H1 (cell line): ENCODE measurements around the gene FGF14. TPM values are rescaled to one million over a fixed set of nuclear protein-coding genes. Genes with fewer than 3 reads are reported as not detected.

Experiments used
- CTCF ChIA-PET: fragments of 300-600 bp; sonication (Branson Sonifier 250); formaldehyde crosslinking; loops from one replicate; lab custom pipeline; 2021; ENCODE audit not compliant: partially characterized antibody; lab: Charles Lee
- POLR2A ChIA-PET: fragments of 300-600 bp; sonication (Branson Sonifier 250); formaldehyde crosslinking; loops from one replicate; lab custom pipeline; 2021; ENCODE audit warnings: inconsistent platforms; ENCODE audit not compliant: partially characterized antibody; lab: Charles Lee
- DNase-seq, 2 experiments: peaks; one replicate each; pipeline versions ENCODE4 v3.0.0 to v3.0.0-alpha.2; 2010 to 2022; ENCODE audit warnings: low spot score in 2 of 2, low read depth in 1 of 2, mixed read lengths in 1 of 2
- FAIRE-seq: peaks from 2 replicates; lab custom pipeline; 2011; peaks lifted over from hg19 to GRCh38; lab: Jason Lieb, UNC
- H2AFZ ChIP-seq: 2 replicates; pipeline ENCODE4 v1.8.1; 2012; ENCODE audit warnings: low read length, inconsistent platforms
- H2AK5ac ChIP-seq: 2 replicates; pipeline ENCODE4 v1.6.1; 2013; ENCODE audit warnings: low read depth, low read length
- H2BK120ac ChIP-seq: replicated peaks from 2 replicates; pipeline ENCODE3; 2013; ENCODE audit warnings: low read depth, low read length, inconsistent platforms
- H2BK12ac ChIP-seq: 2 replicates; pipeline ENCODE4 v1.6.1; 2013; ENCODE audit warnings: low read depth, low read length
- H2BK15ac ChIP-seq: 2 replicates; pipeline ENCODE4 v1.6.1; 2013; ENCODE audit warnings: low read length
- H2BK20ac ChIP-seq: 2 replicates; pipeline ENCODE4 v1.6.1; 2013; ENCODE audit warnings: low read length
- H2BK5ac ChIP-seq: 2 replicates; pipeline ENCODE4 v1.6.1; 2013; ENCODE audit warnings: low read depth, low read length
- H3K14ac ChIP-seq: 2 replicates; pipeline ENCODE4 v1.6.1; 2013; ENCODE audit warnings: inconsistent platforms; ENCODE audit not compliant: insufficient read length
- H3K18ac ChIP-seq: 2 replicates; pipeline ENCODE4 v1.6.1; 2013; ENCODE audit warnings: low read length; ENCODE audit errors: extremely low read depth
- H3K23ac ChIP-seq: 2 replicates; pipeline ENCODE4 v1.6.1; 2013; ENCODE audit warnings: inconsistent platforms; ENCODE audit not compliant: insufficient read length
- H3K23me2 ChIP-seq: 2 replicates; pipeline ENCODE4 v1.6.1; 2013; ENCODE audit warnings: low read depth, low read length
- H3K27ac ChIP-seq: 2 replicates; pipeline ENCODE4 v1.6.1; 2011; ENCODE audit warnings: low read depth, low read length, inconsistent platforms
- H3K27me3 ChIP-seq, 4 experiments: replicated peaks in 1 of 4; 1 replicate in 1 of 4; 2 replicates in 3 of 4; pipeline versions ENCODE4 v1.6.1 to v1.8.1; 2011 to 2013; ENCODE audit warnings: low read length in 3 of 4, mild to moderate bottlenecking in 3 of 4, inconsistent platforms in 2 of 4, mixed read lengths in 2 of 4, moderate library complexity in 1 of 4; ENCODE audit not compliant: control insufficient read depth in 3 of 4, insufficient read depth in 3 of 4; ENCODE audit errors: extremely low read depth in 1 of 4
- H3K36me3 ChIP-seq, 4 experiments: 2 replicates each; pipeline versions ENCODE4 v1.6.1 to v1.8.1; 2011 to 2013; ENCODE audit warnings: mild to moderate bottlenecking in 4 of 4, low read length in 3 of 4, moderate library complexity in 2 of 4, control low read depth in 1 of 4, inconsistent platforms in 1 of 4; ENCODE audit not compliant: insufficient read depth in 4 of 4, control insufficient read depth in 2 of 4
- H3K4ac ChIP-seq: replicated peaks from 2 replicates; pipeline ENCODE3; 2013; ENCODE audit warnings: low read length, low read depth, mixed read lengths, inconsistent platforms; ENCODE audit not compliant: insufficient read length
- H3K4me1 ChIP-seq, 4 experiments: replicated peaks in 1 of 4; 1 replicate in 1 of 4; 2 replicates in 3 of 4; pipeline versions ENCODE4 v1.6.1 to v1.8.1; 2011 to 2013; ENCODE audit warnings: low read length in 3 of 4, inconsistent platforms in 2 of 4, mixed read lengths in 1 of 4; ENCODE audit not compliant: insufficient read depth in 4 of 4, control insufficient read depth in 3 of 4
- H3K4me2 ChIP-seq, 2 experiments: 2 replicates each; pipeline versions ENCODE4 v1.6.1 to v1.8.1; 2011 to 2013; ENCODE audit warnings: low read depth in 2 of 2, low read length in 2 of 2, control low read depth in 1 of 2, inconsistent platforms in 1 of 2, mild to moderate bottlenecking in 1 of 2; ENCODE audit not compliant: insufficient read depth in 1 of 2
- H3K4me3 ChIP-seq, 4 experiments: fragments of 200-600, 300-600 bp in 1 of 4; sonication (generic), shearing (Covaris generic), sonication (Bioruptor Twin) in 1 of 4; 2 replicates each; pipeline versions ENCODE4 v1.5.1 to v1.8.1; 2011 to 2016; ENCODE audit warnings: low read length in 4 of 4, low read depth in 3 of 4, control low read depth in 2 of 4, inconsistent platforms in 2 of 4, mild to moderate bottlenecking in 2 of 4, mixed read lengths in 1 of 4, moderate library complexity in 1 of 4; ENCODE audit not compliant: insufficient read depth in 2 of 4; ENCODE audit errors: extremely low read depth in 1 of 4
- H3K56ac ChIP-seq: replicated peaks from 2 replicates; pipeline ENCODE3; 2013; ENCODE audit warnings: low read depth, mild to moderate bottlenecking, mixed read lengths, low read length, inconsistent platforms; ENCODE audit not compliant: insufficient read length
- H3K79me1 ChIP-seq: 2 replicates; pipeline ENCODE4 v1.6.1; 2013; ENCODE audit warnings: low read depth, low read length, control low read depth
- H3K79me2 ChIP-seq, 2 experiments: 2 replicates each; pipeline versions ENCODE4 v1.6.1 to v1.8.1; 2012 to 2013; ENCODE audit warnings: low read length in 2 of 2, mild to moderate bottlenecking in 2 of 2, inconsistent platforms in 1 of 2; ENCODE audit not compliant: insufficient read depth in 2 of 2, control insufficient read depth in 1 of 2
- H3K9ac ChIP-seq, 4 experiments: replicated peaks in 1 of 4; 1 replicate in 1 of 4; 2 replicates in 3 of 4; pipeline versions ENCODE4 v1.6.1 to v1.8.1; 2011 to 2013; ENCODE audit warnings: low read depth in 3 of 4, low read length in 3 of 4, control low read depth in 2 of 4, mild to moderate bottlenecking in 2 of 4, moderate library complexity in 2 of 4, inconsistent platforms in 1 of 4; ENCODE audit errors: extremely low read depth in 1 of 4
- H3K9me3 ChIP-seq, 2 experiments: 2 replicates each; pipeline versions ENCODE4 v1.6.1 to v1.8.1; 2012 to 2013; ENCODE audit warnings: mild to moderate bottlenecking in 2 of 2, moderate library complexity in 2 of 2, control low read depth in 1 of 2, inconsistent platforms in 1 of 2, low read depth in 1 of 2, low read length in 1 of 2, mixed read lengths in 1 of 2; ENCODE audit not compliant: insufficient read depth in 2 of 2
- H4K20me1 ChIP-seq, 2 experiments: replicated peaks in 1 of 2; 2 replicates each; pipeline versions ENCODE3 to v1.8.1; 2011 to 2013; ENCODE audit warnings: inconsistent platforms in 2 of 2, low read length in 2 of 2, mild to moderate bottlenecking in 1 of 2; ENCODE audit not compliant: insufficient read depth in 2 of 2, control insufficient read depth in 1 of 2
- H4K5ac ChIP-seq: 2 replicates; pipeline ENCODE4 v1.6.1; 2013; ENCODE audit warnings: low read length, low read depth, mixed read lengths, inconsistent platforms; ENCODE audit not compliant: insufficient read length
- H4K8ac ChIP-seq: 2 replicates; pipeline ENCODE4 v1.8.0; 2013; ENCODE audit warnings: mild to moderate bottlenecking, moderate library complexity, low read length, inconsistent platforms; ENCODE audit not compliant: insufficient read depth; ENCODE audit errors: extremely low read depth
- H4K91ac ChIP-seq: replicated peaks from 2 replicates; pipeline ENCODE3; 2013; ENCODE audit warnings: low read length, mixed read lengths, inconsistent platforms; ENCODE audit not compliant: insufficient read length
- ATF2 ChIP-seq: IDR thresholded peaks from 2 replicates; pipeline ENCODE4 v1.6.1; 2012; ENCODE audit warnings: low read length, inconsistent platforms
- ATF3 ChIP-seq: IDR thresholded peaks from 2 replicates; pipeline ENCODE4 v1.6.1; 2011; ENCODE audit warnings: low read depth, mild to moderate bottlenecking, low read length; ENCODE audit not compliant: insufficient read depth
- EGR1 ChIP-seq: IDR thresholded peaks from 2 replicates; pipeline ENCODE4 v1.6.1; 2011; ENCODE audit warnings: low read depth, low read length, borderline replicate concordance
- FOSL1 ChIP-seq: IDR thresholded peaks from 2 replicates; pipeline ENCODE4 v1.6.1; 2011; ENCODE audit warnings: mild to moderate bottlenecking, low read depth, low read length, moderate library complexity; ENCODE audit not compliant: insufficient read depth
- RBBP5 ChIP-seq: IDR thresholded peaks from 2 replicates; pipeline ENCODE4 v1.7.1; 2012; ENCODE audit warnings: low read depth, mild to moderate bottlenecking, inconsistent platforms, low read length, moderate library complexity, borderline replicate concordance
- WGBS, 2 experiments: shearing (Covaris generic) in 1 of 2; methylation state at CpG; one replicate each; pipeline versions ENCODE4 v1.1.6 to v1.1.7; 2013 to 2015; ENCODE audit warnings: low lambda C conversion rate in 2 of 2, mixed read lengths in 2 of 2, inconsistent platforms in 1 of 2, low coverage in 1 of 2, missing lambda C conversion rate in 1 of 2; ENCODE audit not compliant: insufficient replicate concordance in 2 of 2, insufficient coverage in 1 of 2, insufficient read length in 1 of 2; ENCODE audit errors: extremely low coverage in 1 of 2, missing lambda C conversion rate in 1 of 2; 5-methylcytosine and 5-hydroxymethylcytosine counted together
- polyA plus RNA-seq, 7 experiments: library from polyadenylated mRNA; depleted of rRNA in 3 of 7; stranded (reverse) in 5 of 7; unstranded in 2 of 7; fragments of >200 nt in 5 of 7; fragments of 200-250 nt in 2 of 7; gene quantifications; 1 replicate in 5 of 7; 2 replicates in 1 of 7; 4 replicates in 1 of 7; pipeline versions ENCODE4 v1.2.1 to v1.2.3, GENCODE V29; 2011 to 2013; ENCODE audit warnings: missing spikeins in 2 of 7, mixed read lengths in 2 of 7
- total RNA-seq: library from RNA; stranded (reverse); fragmentation: NEBNext Ultra II Directional; extraction: Animal tissue kit (Norgen Biotek cat#: 25700); gene quantifications from 2 replicates; pipeline ENCODE4 v1.2.1, GENCODE V29; 2021

The FGF14 gene
- total and polyA plus RNA-seq, 2 of the 8 experiments (the other 6 are each of a cell fraction or from before 2014, with no cell fraction given) = 0.05 to 0.58 TPM

- no peaks in the 10 kb centered on the region for H3K36me3 ChIP-seq
- H3K27me3 ChIP-seq = peaks cover 26 to 56% (median 43%) of the 10 kb centered on the region in 4 experiments
- H4K91ac ChIP-seq = no peak overlapping the region
- no peak overlapping the region for H3K56ac ChIP-seq
- no peak overlapping the region for H4K8ac ChIP-seq
- no peak for DNase-seq
- 0% methylated on average over 7 of the region's 73 CpGs; no CpG with 5 or more reads in 1 of the 2 experiments for WGBS, 2 experiments
- ChIA-PET POLR2A (no interaction called here), CTCF (interaction anchor here (0.7 to 4.8 kb wide), 3 partner anchors 24 to 942 kb away, joined by 4 to 44 read pairs (median 4); no protein-coding TSS in a partner anchor)
- H4K20me1 ChIP-seq = no peaks in the 10 kb centered on the region
- no peak overlapping the region for H3K23ac ChIP-seq
- no peak overlapping the region for H2BK15ac ChIP-seq
- H2BK12ac ChIP-seq = no peak overlapping the region
- H3K27ac ChIP-seq = no peak overlapping the region
- H3K9ac ChIP-seq = peak overlapping the region in 2 of 4 experiments; percentile 10 to 12; a peak in 1 of 7 replicates
- H3K4me1 ChIP-seq = peaks cover 3 to 7% (median 3%) of the 10 kb centered on the region in 4 experiments
- no peak overlapping the region for H2BK5ac ChIP-seq
- H2BK20ac ChIP-seq = no peak overlapping the region
- H3K14ac ChIP-seq = no peak overlapping the region
- no peaks in the 10 kb centered on the region for H3K79me1 ChIP-seq
- no peak overlapping the region for H2BK120ac ChIP-seq
- H2AK5ac ChIP-seq = no peak overlapping the region
- H3K4me3 ChIP-seq = peak overlapping the region; percentile 44 to 68 (median 46)
- no peak for FAIRE-seq
- H3K23me2 ChIP-seq = peaks cover 11% of the 10 kb centered on the region
- no peak overlapping the region for H2AFZ ChIP-seq
- no peaks in the 10 kb centered on the region for H3K9me3 ChIP-seq
- H4K5ac ChIP-seq = no peak overlapping the region
- H3K4me2 ChIP-seq = peak overlapping the region; percentile 67 to 90
- H3K4ac ChIP-seq = no peak overlapping the region
- no peaks in the 10 kb centered on the region for H3K79me2 ChIP-seq
- H3K18ac ChIP-seq = no peak overlapping the region
- TF ChIP-seq ATF3 (no peak), ATF2 (no peak), FOSL1 (no peak), EGR1 (no peak), RBBP5 (no peak)
These were observed 484.9 kb downstream of the FGF14 start for GRCh38 chr13:101916775-101917474.
